CD8-positive, alpha-beta memory T cell (primary cell): ENCODE measurements around the gene TIE1. TPM values are rescaled to one million over a fixed set of nuclear protein-coding genes. Genes with fewer than 3 reads are reported as not detected.

Source experiments
- CTCF ChIA-PET: fragments of 350-600 bp; sonication (Branson Sonifier 250); formaldehyde crosslinking; loops from one replicate; lab custom pipeline; 2021; ENCODE audit warnings: antibody characterized with exemption; lab: Charles Lee
- POLR2A ChIA-PET: fragments of 350-600 bp; sonication (Branson Sonifier 250); formaldehyde crosslinking; loops from one replicate; lab custom pipeline; 2021; ENCODE audit warnings: antibody characterized with exemption; lab: Charles Lee
- DNase-seq, 5 donors: peaks; one replicate each; pipeline versions ENCODE4 v3.0.0 to v3.0.0-alpha.2; 2020 to 2022; ENCODE audit warnings: mixed read lengths in 1 of 5
- H3K27ac ChIP-seq: one replicate; pipeline ENCODE4 v1.7.0; 2013; ENCODE audit warnings: low read depth, mild to moderate bottlenecking, low read length, moderate library complexity
- H3K27me3 ChIP-seq: 2 replicates; pipeline ENCODE4 v1.7.0; 2013; ENCODE audit warnings: low read length, mild to moderate bottlenecking; ENCODE audit not compliant: insufficient read depth, poor library complexity, severe bottlenecking
- H3K36me3 ChIP-seq: 2 replicates; pipeline ENCODE4 v1.7.0; 2013; ENCODE audit warnings: mild to moderate bottlenecking, low read length, moderate library complexity; ENCODE audit not compliant: insufficient read depth
- H3K4me1 ChIP-seq: 2 replicates; pipeline ENCODE4 v1.7.0; 2013; ENCODE audit warnings: mild to moderate bottlenecking, low read length, moderate library complexity; ENCODE audit not compliant: insufficient read depth
- H3K4me3 ChIP-seq: 2 replicates; pipeline ENCODE4 v1.7.0; 2013; ENCODE audit warnings: mild to moderate bottlenecking, low read length
- H3K9me3 ChIP-seq: 2 replicates; pipeline ENCODE4 v1.7.0; 2013; ENCODE audit warnings: mild to moderate bottlenecking, low read length
- H3K27ac Mint-ChIP-seq, 8 donors: one replicate each; pipeline ENCODE4 v1.8.0; 2020 to 2021; ENCODE audit warnings: mixed read lengths in 8 of 8, mild to moderate bottlenecking in 6 of 8, inconsistent platforms in 3 of 8, moderate library complexity in 3 of 8
- H3K27me3 Mint-ChIP-seq, 2 donors: one replicate each; pipeline ENCODE4 v1.8.0; 2020 to 2021; ENCODE audit warnings: mixed read lengths in 2 of 2, mild to moderate bottlenecking in 1 of 2, moderate library complexity in 1 of 2
- H3K36me3 Mint-ChIP-seq, 3 donors: one replicate each; pipeline ENCODE4 v1.8.0; 2020 to 2021; ENCODE audit warnings: mixed read lengths in 3 of 3, inconsistent platforms in 1 of 3, mild to moderate bottlenecking in 1 of 3
- H3K4me1 Mint-ChIP-seq, 3 donors: one replicate each; pipeline ENCODE4 v1.8.0; 2020 to 2021; ENCODE audit warnings: mixed read lengths in 3 of 3, inconsistent platforms in 1 of 3, mild to moderate bottlenecking in 1 of 3
- H3K4me3 Mint-ChIP-seq, 7 donors: one replicate each; pipeline ENCODE4 v1.8.0; 2020 to 2021; ENCODE audit warnings: mixed read lengths in 7 of 7, mild to moderate bottlenecking in 6 of 7, moderate library complexity in 4 of 7, inconsistent platforms in 2 of 7
- H3K9me3 Mint-ChIP-seq, 5 donors: one replicate each; pipeline ENCODE4 v1.8.0; 2020 to 2022; ENCODE audit warnings: mixed read lengths in 5 of 5, mild to moderate bottlenecking in 3 of 5, moderate library complexity in 2 of 5, inconsistent platforms in 1 of 5
- polyA plus RNA-seq: library from polyadenylated mRNA; unstranded; fragments of 300-500 nt; fragmentation: Illumina TruSeq; gene quantifications from one replicate; pipeline ENCODE4 v1.2.3, GENCODE V29; 2021
- total RNA-seq, 2 experiments: library from RNA; stranded (reverse); gene quantifications; one replicate each; pipeline ENCODE4 v1.2.3, GENCODE V29; 2021

TIE1 gene
- total and polyA plus RNA-seq, 3 experiments from 2014 or later: 0.31 to 0.33 TPM; not detected in 1

DNA sequence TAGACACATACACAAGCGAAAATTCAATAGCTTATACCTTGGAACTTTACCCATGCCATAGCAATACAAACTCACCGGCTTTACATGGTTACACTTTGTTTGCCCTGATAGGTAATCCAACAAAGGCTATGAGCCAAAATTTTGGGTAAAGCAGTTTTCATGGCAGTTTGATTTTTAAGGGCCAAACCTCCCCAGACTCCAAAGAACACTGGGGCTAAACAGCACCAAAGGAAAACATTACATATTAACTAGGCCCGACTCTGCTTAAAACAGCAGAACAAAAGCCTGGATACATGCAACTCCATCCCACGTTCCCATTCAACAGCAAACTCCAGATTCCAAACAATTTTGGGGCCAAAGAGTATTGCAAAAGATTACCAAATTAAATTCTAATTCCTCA lies 35.4 kb upstream of the TIE1 start:
- POLR2A ChIA-PET: no interaction called here
- H3K4me1 Mint-ChIP-seq: peaks cover 1 to 6% (median 6%) of the 10 kb centered on the region in 3 donors
- H3K4me3 Mint-ChIP-seq: no peak overlapping the region
- no peaks in the 10 kb centered on the region for H3K9me3 ChIP-seq
- no peaks in the 10 kb centered on the region for H3K36me3 Mint-ChIP-seq
- H3K27me3 Mint-ChIP-seq: peaks cover 11 to 26% of the 10 kb centered on the region in 2 donors
- no peak for DNase-seq
- H3K9me3 Mint-ChIP-seq: peaks cover 0 to 5% (median 2%) of the 10 kb centered on the region in 5 donors
- no peaks in the 10 kb centered on the region for H3K36me3 ChIP-seq
- no peak overlapping the region for H3K27ac ChIP-seq
- H3K4me3 ChIP-seq: no peak overlapping the region
- no peaks in the 10 kb centered on the region for H3K27me3 ChIP-seq
- no peaks in the 10 kb centered on the region for H3K4me1 ChIP-seq
- no peak overlapping the region for H3K27ac Mint-ChIP-seq
- CTCF ChIA-PET: no interaction called here

DNA sequence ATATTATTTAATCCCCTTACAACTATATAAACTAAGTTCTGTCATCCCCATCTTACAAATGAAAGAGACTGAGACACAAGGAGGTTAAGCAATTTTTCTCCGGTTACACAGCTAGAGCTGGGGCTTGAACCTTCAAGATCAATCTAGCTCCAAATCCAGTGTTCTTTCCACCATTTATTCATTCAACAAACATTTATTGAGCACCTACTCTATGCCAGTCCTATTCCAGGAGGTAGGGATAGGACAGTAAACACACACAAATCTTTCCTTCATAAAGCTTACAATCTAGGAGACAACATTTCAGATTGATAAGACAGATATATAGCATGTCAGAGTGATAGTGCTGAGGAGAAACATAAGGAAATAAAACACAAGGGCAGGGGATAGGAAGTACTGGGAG lies 33.9 kb upstream of the TIE1 start:
- Mint-ChIP-seq H3K27me3 (peaks cover 13 to 37% of the 10 kb centered on the region in 2 donors), H3K36me3 (no peaks in the 10 kb centered on the region), H3K9me3 (peaks cover 0 to 5% (median 2%) of the 10 kb centered on the region in 5 donors), H3K4me1 (peaks cover 7 to 14% (median 14%) of the 10 kb centered on the region in 3 donors), H3K27ac (no peak overlapping the region), H3K4me3 (no peak overlapping the region)
- no peaks in the 10 kb centered on the region for H3K9me3 ChIP-seq
- POLR2A ChIA-PET: no interaction called here
- DNase-seq: no peak
- H3K4me1 ChIP-seq: no peaks in the 10 kb centered on the region
- H3K4me3 ChIP-seq: no peak overlapping the region
- no peaks in the 10 kb centered on the region for H3K36me3 ChIP-seq
- no peaks in the 10 kb centered on the region for H3K27me3 ChIP-seq
- no peak overlapping the region for H3K27ac ChIP-seq
- CTCF ChIA-PET: no interaction called here

DNA sequence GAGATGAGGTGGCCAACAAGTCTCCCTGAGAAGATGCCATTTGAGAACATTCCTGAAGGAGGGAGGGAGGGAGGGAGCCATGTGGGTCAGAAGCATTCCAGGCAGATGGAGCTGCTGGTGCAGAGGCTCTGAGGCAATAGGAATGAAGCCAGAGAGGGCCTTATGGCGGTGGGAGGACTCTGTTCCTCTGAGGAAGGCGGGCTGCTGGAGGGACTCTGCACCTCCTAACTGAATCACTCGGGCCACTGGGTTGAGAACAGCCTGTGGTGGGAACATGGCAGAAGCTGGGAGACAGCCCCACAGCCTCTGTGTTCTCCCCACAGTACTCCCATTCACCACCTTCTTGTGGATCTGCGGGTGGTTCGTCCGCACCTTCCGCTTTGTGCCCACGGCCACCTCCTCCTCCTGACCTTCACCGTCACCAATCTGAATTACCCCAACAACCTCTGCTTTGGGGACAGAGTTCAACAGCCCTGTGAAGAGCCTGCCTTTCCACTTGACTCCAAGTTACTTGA lies 33.4 kb upstream of the TIE1 start:
- no peak overlapping the region for H3K4me3 ChIP-seq
- no peaks in the 10 kb centered on the region for H3K36me3 ChIP-seq
- peaks cover 7 to 14% (median 14%) of the 10 kb centered on the region in 3 donors for H3K4me1 Mint-ChIP-seq
- peaks cover 13 to 40% of the 10 kb centered on the region in 2 donors for H3K27me3 Mint-ChIP-seq
- H3K9me3 Mint-ChIP-seq: peaks cover 0 to 5% (median 2%) of the 10 kb centered on the region in 5 donors
- no peak overlapping the region for H3K4me3 Mint-ChIP-seq
- DNase-seq: no peak
- no peak overlapping the region for H3K27ac ChIP-seq
- H3K4me1 ChIP-seq: no peaks in the 10 kb centered on the region
- no peaks in the 10 kb centered on the region for H3K36me3 Mint-ChIP-seq
- H3K27ac Mint-ChIP-seq: peak overlapping the region in 1 of 8 donors; percentile 10
- CTCF ChIA-PET: no interaction called here
- no peaks in the 10 kb centered on the region for H3K9me3 ChIP-seq
- H3K27me3 ChIP-seq: no peaks in the 10 kb centered on the region
- POLR2A ChIA-PET: no interaction called here

DNA sequence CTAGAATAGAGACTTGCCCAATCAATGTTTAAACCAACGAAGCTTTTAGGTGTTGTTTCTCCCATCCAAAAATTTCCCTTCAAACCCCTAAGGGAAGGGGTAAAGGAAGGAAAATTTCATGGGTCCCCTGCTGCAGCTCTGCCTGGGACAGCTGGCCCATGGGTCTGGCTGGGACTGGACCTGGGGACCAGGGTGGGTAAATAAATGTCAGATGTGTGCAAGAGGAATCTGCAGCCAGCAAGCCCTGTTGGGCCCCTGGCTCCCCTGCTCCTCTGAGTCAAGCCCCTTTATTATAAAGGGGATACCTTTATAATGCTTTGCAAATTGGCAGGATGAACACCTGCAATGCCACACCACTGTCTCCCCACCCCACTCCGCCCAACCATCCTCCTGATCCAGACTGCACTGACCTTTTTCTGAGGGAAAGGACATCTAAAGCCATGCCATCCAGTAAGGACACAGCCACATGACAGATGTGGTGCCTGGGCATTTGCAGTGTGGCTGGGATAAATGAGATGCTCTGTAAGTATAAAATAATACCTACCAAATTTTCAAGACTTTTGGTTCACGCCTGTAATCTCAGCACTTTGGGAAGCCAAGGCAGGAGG lies 32.9 kb upstream of the TIE1 start:
- Mint-ChIP-seq H3K27me3 (peaks cover 13 to 40% of the 10 kb centered on the region in 2 donors), H3K4me1 (peaks cover 7 to 14% (median 14%) of the 10 kb centered on the region in 3 donors), H3K9me3 (peaks cover 0 to 5% (median 2%) of the 10 kb centered on the region in 5 donors), H3K36me3 (no peaks in the 10 kb centered on the region), H3K4me3 (no peak overlapping the region), H3K27ac (no peak overlapping the region)
- Histone ChIP-seq H3K27ac (no peak overlapping the region), H3K36me3 (no peaks in the 10 kb centered on the region), H3K9me3 (no peaks in the 10 kb centered on the region), H3K4me1 (no peaks in the 10 kb centered on the region), H3K27me3 (no peaks in the 10 kb centered on the region), H3K4me3 (no peak overlapping the region)
- POLR2A ChIA-PET: no interaction called here
- CTCF ChIA-PET: no interaction called here
- no peak for DNase-seq

DNA sequence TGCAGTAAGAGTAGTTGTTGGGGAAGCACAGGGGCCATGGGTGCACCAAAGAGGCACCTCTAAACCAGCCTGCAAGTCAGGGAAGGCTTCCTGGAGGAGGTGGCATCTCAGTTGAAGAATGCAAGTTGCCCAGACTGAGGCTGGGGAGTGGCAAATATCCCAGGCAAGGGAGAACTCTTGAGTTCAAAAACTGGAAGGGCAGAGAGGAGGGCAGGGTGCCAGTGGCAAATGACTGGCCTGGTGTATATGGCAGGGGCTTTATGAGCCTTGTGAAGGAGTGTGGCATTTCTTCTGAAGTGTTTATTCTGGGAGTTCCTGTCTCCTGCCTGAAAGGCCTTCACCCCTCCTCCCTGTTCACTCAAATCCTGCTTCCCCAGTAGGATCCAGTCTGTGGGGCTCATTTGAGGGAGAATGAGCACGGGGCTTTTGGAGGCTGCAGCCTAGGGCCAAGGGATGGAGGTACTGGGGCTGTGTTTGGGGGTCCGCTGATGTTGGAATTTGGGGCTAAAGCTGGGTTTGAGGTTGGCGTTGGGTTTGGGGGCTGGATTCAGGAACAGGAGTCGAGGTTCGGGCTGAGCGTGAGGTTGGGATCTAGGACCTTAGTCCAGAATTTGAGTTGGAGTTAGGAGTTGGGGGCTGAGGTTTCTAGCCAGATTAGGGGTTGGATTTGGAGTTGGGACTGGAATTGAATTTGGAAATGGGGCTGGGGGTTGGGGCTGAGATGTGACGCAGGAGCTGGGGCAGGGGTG lies 31.0 kb upstream of the TIE1 start, which contains the start of gene TMEM125:
TMEM125 (plus strand) TSS at position 357 of the 749 bp plus-strand sequence. CDS start 2,740 bp downstream, outside the sequence.
- POLR2A ChIA-PET: no interaction called here
- no peaks in the 10 kb centered on the region for H3K9me3 ChIP-seq
- Mint-ChIP-seq H3K4me3 (peak within 1 kb of the TSS in 6 of 7 donors; percentile 24 to 66 (median 54)), H3K27me3 (peaks cover 13 to 35% of the 10 kb centered on the region in 2 donors), H3K36me3 (no peaks in the 10 kb centered on the region), H3K4me1 (peaks cover 12 to 21% (median 20%) of the 10 kb centered on the region in 3 donors), H3K9me3 (peaks cover 0 to 4% (median 0%) of the 10 kb centered on the region in 5 donors), H3K27ac (peak within 1 kb of the TSS in 2 of 8 donors; percentile 40 to 54)
- H3K4me1 ChIP-seq: peaks cover 8% of the 10 kb centered on the region
- no peak within 1 kb of the TSS for H3K27ac ChIP-seq
- no peaks in the 10 kb centered on the region for H3K27me3 ChIP-seq
- DNase-seq: no peak
- H3K36me3 ChIP-seq: no peaks in the 10 kb centered on the region
- H3K4me3 ChIP-seq: no peak within 1 kb of the TSS
- CTCF ChIA-PET: no interaction called here

DNA sequence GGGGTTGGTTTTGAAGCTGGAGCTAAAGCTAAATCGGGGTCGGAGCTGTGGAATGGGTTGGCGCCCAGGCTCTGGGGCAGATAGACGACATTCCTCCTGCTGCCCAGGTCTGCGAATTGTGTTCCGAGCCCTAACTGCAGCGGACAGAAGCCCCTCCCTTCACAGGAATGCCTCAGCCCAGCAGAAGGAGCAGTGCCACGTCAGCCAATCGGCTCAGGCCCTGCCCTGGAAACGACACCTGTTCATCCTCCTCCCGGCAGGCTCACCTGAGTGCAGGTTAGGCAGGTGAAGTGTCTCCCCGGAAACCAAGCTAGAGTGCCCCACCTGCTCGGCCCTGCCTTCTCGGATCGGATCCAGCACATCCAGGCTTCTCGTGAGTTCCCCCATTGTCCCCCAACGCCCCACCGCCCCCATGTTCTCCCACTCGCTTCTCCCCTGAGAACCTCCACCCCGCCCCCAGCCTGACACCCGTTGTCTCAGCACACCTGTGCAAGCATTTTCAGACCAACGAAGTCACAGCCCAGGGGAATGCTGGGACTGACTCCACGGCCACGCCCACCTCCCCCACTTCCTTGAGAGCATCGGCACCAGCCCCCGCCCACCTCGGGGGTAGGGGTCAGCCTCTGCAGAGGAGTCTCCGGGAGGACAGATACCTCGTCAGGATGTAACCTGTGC lies 30.2 kb upstream of the TIE1 start:
- H3K36me3 ChIP-seq: no peaks in the 10 kb centered on the region
- no peak overlapping the region for H3K27ac ChIP-seq
- no peaks in the 10 kb centered on the region for H3K27me3 ChIP-seq
- ChIA-PET POLR2A (no interaction called here), CTCF (no interaction called here)
- Mint-ChIP-seq H3K9me3 (peaks cover 0 to 8% (median 0%) of the 10 kb centered on the region in 5 donors), H3K27me3 (peaks cover 13 to 35% of the 10 kb centered on the region in 2 donors), H3K36me3 (no peaks in the 10 kb centered on the region), H3K4me1 (peaks cover 16 to 28% (median 25%) of the 10 kb centered on the region in 3 donors), H3K4me3 (peak overlapping the region in 6 of 7 donors; percentile 24 to 66 (median 54)), H3K27ac (peak overlapping the region in 2 of 8 donors; percentile 40 to 54)
- no peak overlapping the region for H3K4me3 ChIP-seq
- peaks cover 10% of the 10 kb centered on the region for H3K4me1 ChIP-seq
- no peak for DNase-seq
- no peaks in the 10 kb centered on the region for H3K9me3 ChIP-seq

DNA sequence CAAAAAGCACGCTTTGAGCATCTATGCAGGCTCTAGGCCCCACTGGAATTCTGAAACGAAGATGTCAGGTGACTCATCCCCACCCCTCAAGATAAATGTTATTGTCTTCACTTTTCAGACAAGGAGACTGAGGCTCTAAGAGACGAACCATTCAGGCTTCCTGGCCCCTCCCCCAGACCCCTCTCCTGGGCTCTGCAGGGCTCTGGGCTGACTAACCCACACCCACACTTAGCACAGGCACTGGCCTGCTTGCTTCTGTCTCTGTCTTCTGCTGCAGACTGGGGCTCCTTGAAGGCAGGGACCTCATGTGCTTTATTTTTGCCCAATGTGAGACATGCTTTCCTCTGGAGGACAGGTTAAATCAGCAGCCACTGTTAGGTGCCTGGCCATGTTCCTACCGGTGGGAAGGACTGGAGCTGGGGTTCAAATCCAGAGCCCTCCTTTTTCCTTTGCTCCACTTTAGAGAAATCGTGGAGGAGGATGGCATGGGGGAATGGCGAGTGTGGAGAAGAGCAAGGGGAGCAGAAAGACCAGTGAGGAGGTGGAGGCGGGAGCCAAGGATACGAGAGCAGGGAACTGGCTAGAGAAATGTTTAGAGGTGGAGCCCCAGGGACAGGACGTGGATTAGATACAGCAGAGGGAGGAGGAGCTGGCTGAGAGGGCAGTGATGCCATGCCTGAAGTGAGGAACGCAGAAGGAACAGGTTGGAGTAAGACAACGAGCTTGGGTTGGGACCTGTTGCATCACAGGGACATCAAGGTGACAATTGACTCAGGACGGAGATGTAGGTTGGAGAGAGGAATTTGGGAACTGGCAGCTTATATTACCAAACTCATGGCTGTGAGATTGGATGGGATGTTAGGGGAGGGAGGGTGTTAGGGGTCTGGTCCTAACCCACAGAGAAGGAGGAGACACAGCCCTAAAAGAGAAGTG lies 29.3 kb upstream of the TIE1 start:
- ChIA-PET CTCF (no interaction called here), POLR2A (no interaction called here)
- peak overlapping the region in 5 of 7 donors; percentile 2 to 66 (median 45) for H3K4me3 Mint-ChIP-seq
- Histone ChIP-seq H3K36me3 (no peaks in the 10 kb centered on the region), H3K27ac (no peak overlapping the region), H3K9me3 (no peaks in the 10 kb centered on the region), H3K27me3 (no peaks in the 10 kb centered on the region), H3K4me3 (no peak overlapping the region), H3K4me1 (peaks cover 10% of the 10 kb centered on the region)
- DNase-seq: no peak
- H3K36me3 Mint-ChIP-seq: no peaks in the 10 kb centered on the region
- peaks cover 16 to 29% (median 25%) of the 10 kb centered on the region in 3 donors for H3K4me1 Mint-ChIP-seq
- H3K27ac Mint-ChIP-seq: peak overlapping the region in 4 of 8 donors; percentile 2 to 60 (median 30)
- peaks cover 11 to 38% of the 10 kb centered on the region in 2 donors for H3K27me3 Mint-ChIP-seq
- H3K9me3 Mint-ChIP-seq: peaks cover 0 to 8% (median 0%) of the 10 kb centered on the region in 5 donors
